Activated T-helper 1 cell treated with Interleukin-2 at 50 U/mL for 16 hours (primary cell): ENCODE results near the gene USP11.
"Not testable (repeated sequence)": the region's sequence is repeated elsewhere in the genome, so short reads cannot be mapped to it uniquely, and the experiment has no call there.

Experiments used
- DNase-seq: peaks from one replicate; pipeline ENCODE4 v3.0.0-alpha.2; 2020; ENCODE audit warnings: low read depth

The USP11 gene

DNA sequence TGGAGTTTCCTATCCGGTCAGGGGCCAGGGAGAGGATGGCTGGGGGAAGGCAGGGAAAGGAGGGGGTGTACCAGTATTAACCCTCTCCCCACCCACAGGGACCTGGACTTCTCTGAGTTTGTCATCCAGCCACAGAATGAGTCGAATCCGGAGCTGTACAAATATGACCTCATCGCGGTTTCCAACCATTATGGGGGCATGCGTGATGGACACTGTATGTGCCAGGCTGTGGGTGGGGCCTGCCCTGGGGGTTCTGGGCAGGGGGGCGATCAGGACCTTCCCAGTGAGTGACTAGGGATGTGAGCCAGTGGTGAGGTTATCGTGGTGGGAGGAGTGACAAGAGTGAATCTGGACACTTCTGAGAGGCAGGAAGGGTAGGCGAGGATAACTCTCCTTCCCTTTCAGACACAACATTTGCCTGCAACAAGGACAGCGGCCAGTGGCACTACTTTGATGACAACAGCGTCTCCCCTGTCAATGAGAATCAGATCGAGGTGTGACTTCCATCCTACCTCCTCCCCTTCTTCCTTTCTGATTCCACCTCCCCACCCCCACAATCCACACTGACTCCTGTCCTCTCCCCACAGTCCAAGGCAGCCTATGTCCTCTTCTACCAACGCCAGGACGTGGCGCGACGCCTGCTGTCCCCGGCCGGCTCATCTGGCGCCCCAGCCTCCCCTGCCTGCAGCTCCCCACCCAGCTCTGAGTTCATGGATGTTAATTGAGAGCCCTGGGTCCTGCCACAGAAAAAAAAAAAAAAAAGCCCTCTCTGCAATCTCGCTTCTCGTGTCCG lies 14.6 kb downstream of the USP11 start:
- no peak for DNase-seq

DNA sequence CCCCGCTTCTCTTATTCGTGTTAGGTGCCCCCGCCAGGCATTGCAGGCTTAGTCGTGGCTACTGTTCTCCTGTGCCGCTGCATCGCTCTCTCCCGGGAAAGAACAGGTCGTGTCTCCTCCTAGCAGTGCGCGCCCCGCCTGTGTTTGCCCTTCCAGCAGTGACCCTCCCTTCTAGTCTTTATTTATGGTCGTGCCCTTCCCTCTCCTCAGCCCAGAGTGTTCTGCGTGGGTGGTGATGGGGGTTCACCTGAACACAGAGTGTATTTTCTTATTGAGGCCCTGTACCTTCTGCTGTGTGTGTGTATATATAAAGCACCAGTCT lies 15.2 kb downstream of the USP11 start:
- DNase-seq, result no peak

- no peak for DNase-seq
Observed at GRCh38 chrX:47248576-47248975, 15.8 kb downstream of the USP11 start.

- DNase-seq, result no peak
Observed at GRCh38 chrX:47250017-47250347, 17.2 kb downstream of the USP11 start.

GRCh38 chrX:47257620-47258019 lies 24.8 kb downstream of the USP11 start:
- not testable (repeated sequence) for DNase-seq

DNA sequence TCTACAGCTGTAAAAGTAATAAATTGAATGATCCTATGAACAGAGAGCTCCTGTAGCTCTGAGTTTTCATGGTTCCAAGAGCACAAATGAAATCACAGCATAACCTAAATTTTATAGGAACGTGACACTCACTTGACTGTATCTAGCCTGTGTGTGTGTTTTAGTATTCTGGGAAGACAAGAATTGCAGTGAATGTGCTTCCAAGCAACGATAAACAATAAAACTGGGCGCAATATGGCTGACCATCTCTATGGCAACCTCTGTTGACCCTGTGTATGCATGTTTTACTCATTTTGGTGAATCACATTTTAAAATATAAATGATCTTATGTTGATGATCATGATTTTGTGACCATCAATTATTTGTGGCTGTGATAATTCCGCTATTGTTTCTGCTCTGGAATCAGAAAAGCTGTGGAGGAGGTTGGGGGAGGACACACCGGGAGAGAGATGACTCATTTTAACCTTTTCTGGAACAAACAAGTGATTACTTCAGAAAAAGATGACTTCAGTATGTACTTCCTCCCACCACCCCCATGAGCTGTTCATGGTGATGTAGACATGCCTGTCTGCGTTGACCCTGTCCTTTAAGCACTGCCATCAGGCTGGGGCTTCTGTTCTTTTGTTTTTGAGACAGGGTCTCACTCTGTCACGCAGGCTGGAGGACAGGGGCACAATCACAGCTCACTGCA lies 31.8 kb downstream of the USP11 start:
- no peak for DNase-seq

DNA sequence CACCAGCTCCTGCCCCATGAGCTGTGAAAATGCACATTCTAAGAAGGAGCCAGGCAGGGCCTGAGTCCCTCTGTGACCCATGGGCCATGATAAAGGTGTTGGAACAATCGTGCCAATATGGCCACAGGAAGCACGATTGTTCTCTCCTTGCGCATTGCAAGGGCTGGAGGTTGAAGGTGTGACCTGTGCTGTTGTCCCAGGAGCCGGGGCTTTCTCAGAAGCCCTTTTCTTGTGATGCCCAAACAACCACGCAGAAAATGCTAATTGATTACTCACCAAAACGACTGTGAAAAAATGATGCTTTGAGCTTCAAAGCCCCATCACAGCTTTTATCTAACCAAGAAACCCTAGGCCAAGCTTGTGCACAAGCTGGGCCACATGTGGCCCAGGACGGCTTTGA lies 33.8 kb downstream of the USP11 start:
- DNase-seq, result no peak

- DNase-seq, result no peak
Observed at GRCh38 chrX:47272013-47272408, 39.2 kb downstream of the USP11 start.

DNA sequence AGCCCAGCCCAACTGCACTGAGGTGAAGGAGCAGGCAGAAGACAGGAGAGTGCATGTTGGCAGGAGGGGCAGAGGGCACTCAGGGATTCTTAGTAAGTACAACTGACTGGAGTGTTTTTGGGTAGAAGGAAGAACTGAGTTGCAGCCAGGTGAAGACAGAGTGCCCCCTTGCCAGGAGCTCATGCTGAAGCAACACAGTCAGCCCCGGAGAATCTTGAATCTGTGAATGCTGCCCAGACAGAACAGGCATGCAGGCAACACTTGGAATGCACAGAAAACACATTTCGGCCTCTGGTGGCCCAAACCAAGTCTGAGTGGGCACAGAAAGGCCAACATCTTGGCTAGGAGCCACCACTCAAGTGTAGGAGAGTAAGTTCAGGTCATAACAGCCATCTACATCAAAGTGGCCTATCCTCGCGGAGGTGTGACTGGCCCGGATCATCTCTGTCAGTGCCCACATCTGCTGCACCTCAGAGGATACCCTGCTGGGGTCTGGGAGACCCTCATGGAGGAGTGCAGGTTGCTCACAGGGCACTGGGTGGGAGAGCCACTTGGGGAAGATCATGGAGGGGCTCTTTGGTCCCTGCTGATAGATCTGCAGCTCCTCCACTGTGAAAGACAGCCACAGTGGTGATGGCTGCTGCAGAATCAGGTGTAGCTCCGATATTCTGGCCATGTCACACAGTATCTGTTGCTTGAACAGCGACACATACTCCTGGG lies 40.4 kb downstream of the USP11 start:
- no peak for DNase-seq

- no peak for DNase-seq
Observed at GRCh38 chrX:47278691-47279090, 45.9 kb downstream of the USP11 start.

GRCh38 chrX:47283015-47283771 lies 50.4 kb downstream of the USP11 start:
- DNase-seq, result no peak

- DNase-seq, result not testable (repeated sequence)
Observed at GRCh38 chrX:47284616-47285015, 51.8 kb downstream of the USP11 start.

DNA sequence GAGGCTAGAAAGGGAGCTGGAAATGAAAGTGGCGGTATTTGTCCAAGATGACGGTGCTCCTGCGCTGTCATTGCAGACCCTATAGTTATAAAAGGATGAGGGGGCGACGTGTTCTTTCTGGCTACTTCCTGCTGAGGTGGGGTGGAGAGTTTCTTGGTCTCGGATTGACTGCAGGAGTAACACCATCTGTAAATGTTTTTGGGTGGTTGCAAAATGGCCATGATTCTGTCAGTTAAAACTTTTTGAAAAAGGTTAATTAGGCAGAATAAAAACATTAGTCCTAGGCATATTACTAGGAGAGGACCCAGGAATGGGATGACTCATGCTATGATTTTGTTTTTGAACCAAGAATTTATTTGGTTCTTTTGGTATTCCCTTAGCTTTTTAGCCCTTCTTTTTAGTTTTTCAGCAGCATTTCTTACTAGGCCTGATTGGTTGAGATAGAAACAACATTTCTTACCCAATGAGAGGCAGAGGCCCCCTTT lies 53.1 kb downstream of the USP11 start:
- no peak for DNase-seq

DNA sequence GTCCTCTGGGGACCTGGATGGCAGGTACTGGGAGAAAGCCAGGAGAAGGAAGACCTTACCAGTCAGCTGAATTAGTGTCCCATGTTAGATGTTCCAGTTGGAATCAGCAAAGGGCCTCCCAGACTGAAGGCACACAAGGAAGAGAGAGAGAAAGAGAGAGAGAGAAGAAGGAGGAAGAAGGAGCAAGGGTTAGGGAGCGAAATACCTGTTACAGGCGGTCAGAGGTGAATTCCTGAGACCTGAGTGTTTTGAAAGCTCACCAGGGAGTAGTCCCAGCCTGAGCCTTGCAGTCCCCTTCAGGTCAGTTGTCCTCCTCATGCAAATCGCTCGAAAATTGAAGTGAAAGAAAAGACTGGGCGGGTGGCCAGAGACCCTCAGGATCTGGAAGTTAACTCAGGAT lies 60.3 kb downstream of the USP11 start:
- no peak for DNase-seq

DNA sequence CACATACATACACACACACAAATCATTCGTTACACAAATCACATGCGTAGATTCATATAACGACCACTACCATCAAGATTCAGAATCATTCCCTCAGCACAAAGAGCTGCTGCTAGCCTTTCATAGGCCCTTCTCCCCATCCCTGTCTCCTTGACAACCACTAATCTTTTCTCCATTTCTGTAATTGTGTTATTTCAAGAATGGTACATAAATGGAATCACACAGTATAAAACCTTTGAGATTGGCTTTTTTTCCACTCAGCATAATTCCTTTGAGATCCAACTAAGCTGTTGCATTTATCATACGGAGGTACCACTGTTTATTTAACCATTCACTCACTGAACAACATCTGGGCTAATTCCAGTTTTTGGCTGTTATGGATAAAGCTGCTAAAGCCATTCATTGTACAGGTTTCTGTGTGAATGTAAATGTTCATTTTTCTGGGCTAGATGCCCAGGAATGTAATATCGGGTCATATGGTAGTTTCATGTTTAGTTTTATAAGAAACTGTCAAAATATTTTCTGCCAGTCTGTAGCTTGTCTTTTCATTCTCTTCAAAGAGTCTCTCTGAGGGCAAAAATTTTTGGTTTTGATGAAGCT lies 64.1 kb downstream of the USP11 start:
- no peak for DNase-seq

DNA sequence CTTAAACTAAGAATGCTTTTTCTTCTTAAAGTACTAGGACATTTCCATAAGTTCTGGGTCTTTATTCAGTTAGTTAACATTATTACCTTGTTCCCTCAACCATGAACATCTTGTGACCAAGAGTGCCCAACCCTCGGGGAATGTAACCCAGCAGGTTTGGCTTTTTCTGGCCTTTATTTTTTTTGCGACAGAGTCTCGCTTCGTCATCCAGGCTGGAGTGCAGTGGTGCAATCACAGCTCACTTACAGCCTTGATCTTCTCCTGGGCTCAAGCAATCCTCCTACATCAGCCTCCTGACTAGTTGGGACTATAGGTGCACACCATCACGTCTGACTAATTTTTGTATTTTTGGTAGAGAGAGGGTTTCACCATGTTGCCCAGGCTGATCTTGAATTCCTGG lies 65.1 kb downstream of the USP11 start:
- no peak for DNase-seq
